ENCODE measurements around the gene TGFB1. TPM values are rescaled to one million over a fixed set of nuclear protein-coding genes. Genes with fewer than 3 reads are reported as not detected.

The TGFB1 gene
- 108 to 165 TPM (median 162 TPM) in 5 replicates for total RNA-seq (2022; extraction: Qiagen RNA extraction)

GRCh38 chr19:41353466-41354342 lies at the start of gene TGFB1:
TGFB1 (minus strand) TSS chr19:41353922; CDS start chr19:41353044, 878 bp downstream.

GRCh38 chr19:41397086-41398049 lies 43.6 kb upstream of the TGFB1 start, which contains the start of the genes BCKDHA and EXOSC5:
BCKDHA (plus strand) TSS chr19:41397818; CDS start chr19:41397828, 10 bp downstream.
EXOSC5 (minus strand) TSS chr19:41397359; CDS start chr19:41397328, 31 bp downstream.

GRCh38 chr19:41376241-41376997 lies 22.7 kb upstream of the TGFB1 start, which contains the start of gene TMEM91:
TMEM91 (plus strand) TSS chr19:41376533; CDS start chr19:41378310, 1,777 bp downstream.

DNA sequence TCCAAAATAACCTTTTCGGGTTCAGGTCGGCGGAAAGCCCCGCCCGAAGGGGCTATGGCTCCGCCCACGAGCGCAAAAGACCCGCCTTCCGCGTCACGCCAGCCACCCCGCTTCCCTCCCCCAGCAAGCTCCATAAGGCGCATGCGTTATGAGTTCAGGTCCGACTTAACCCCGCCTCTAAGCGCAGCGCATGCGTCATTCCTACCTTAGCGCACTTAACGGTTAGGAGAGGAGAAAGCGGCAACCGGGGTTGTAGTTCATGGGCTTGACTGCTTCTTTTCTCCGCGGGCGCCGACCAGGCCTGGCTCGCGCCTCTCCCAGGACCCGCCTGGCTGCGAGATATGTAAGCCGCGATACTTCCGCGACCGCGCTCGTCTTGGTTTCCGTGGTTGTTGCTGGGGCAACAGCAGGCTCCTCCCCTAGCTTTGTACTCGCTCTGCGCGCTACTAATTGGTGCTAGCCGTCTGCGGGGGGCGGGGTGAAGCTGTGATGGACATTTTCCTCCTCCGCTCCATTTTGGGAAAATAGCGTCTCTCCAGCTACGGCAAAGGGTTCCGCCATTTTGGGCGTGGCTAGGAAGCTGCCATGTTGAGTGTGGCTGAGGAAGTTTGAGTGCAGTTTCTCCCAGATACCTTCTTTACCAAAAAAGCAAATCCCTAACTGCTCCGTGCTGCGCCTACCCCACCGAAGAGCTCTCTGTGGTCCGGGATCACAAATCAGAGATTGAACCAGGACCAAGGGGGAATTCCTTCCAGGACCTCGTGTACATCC lies 10.2 kb upstream of the TGFB1 start, which contains the start of gene B9D2:
Gene B9D2 (minus strand): TSS at position 397 of the 771 bp plus-strand sequence. CDS start 630 bp downstream, outside the sequence.

DNA sequence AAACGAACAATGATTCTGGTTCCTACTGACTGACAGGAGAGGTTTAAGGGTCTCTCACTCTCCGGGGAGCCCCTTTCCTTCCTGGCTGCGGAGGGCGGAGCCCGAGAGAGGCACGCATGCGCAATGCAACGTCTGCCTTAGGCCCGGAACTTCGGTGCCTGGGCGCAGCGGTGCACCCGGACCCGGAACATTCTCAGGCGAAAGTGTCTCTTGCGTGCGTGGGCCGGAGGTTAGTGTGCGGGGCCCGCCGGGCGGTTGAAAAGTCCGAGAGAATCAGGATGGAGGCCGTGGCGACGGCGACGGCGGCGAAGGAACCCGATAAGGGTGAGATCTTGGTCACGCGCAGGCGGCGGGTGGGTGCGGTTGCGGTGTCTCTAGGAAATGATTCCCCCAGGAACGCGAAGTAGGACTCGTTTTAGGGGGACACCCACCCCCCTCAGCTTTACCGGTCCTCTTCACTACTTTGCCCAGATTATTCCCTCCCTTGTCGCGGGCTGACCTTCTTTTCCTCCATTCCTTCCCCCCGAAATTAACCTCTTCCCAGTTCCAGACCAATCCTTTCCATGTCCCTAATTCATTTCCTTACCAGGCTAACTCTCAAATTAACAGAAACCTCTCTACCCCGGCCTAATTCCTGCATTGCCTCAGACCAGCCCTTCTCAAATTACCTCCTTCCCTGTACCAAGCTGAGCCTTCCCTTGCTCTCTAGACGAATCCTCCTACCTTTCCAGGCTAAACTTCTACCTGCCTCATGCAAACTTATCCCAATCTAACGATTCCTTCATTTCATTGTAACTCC lies 43.5 kb downstream of the TGFB1 start, which contains the start of gene CCDC97:
Gene CCDC97 (plus strand): TSS at position 140 of the 799 bp plus-strand sequence. CDS start 139 bp downstream, at position 279.

Other genes with a start within 250 kb of the TGFB1 start
- not detected in 5 replicates for gene CYP2F1, start 239.5 kb downstream of the TGFB1 start, total RNA-seq (2022; extraction: Qiagen RNA extraction)
- 16.1 to 27.3 TPM (median 23.6 TPM) in 5 replicates for gene CYP2S1, start 160.7 kb downstream of the TGFB1 start, total RNA-seq (2022; extraction: Qiagen RNA extraction)
- 86.6 to 117 TPM (median 114 TPM) in 5 replicates for gene AXL, start 134.7 kb downstream of the TGFB1 start, total RNA-seq (2022; extraction: Qiagen RNA extraction)
- 295 to 360 TPM (median 348 TPM) in 5 replicates for gene HNRNPUL1, start 89.5 kb downstream of the TGFB1 start, total RNA-seq (2022; extraction: Qiagen RNA extraction)
- 29.4 to 46.1 TPM (median 43.0 TPM) in 5 replicates for gene CCDC97, start 43.8 kb downstream of the TGFB1 start, total RNA-seq (2022; extraction: Qiagen RNA extraction)
- 23.3 to 27.5 TPM (median 25.3 TPM) in 5 replicates for gene B9D2, start 10.2 kb upstream of the TGFB1 start, total RNA-seq (2022; extraction: Qiagen RNA extraction)
- 2.8 to 6.3 TPM (median 5.0 TPM) in 5 replicates for gene TMEM91, start 22.6 kb upstream of the TGFB1 start, total RNA-seq (2022; extraction: Qiagen RNA extraction)
- 76.4 to 93.1 TPM (median 83.1 TPM) in 5 replicates for gene EXOSC5, start 43.4 kb upstream of the TGFB1 start, total RNA-seq (2022; extraction: Qiagen RNA extraction)
- 42.2 to 50.9 TPM (median 43.2 TPM) in 5 replicates for gene BCKDHA, start 43.9 kb upstream of the TGFB1 start, total RNA-seq (2022; extraction: Qiagen RNA extraction)
- 0.10 to 0.25 TPM (median 0.15 TPM) in 4 of 5 replicates, not detected in the other for gene B3GNT8, start 73.5 kb upstream of the TGFB1 start, total RNA-seq (2022; extraction: Qiagen RNA extraction)
- gene DMAC2, start 86.0 kb upstream of the TGFB1 start, total RNA-seq (2022; extraction: Qiagen RNA extraction) = 98.5 to 129 TPM (median 111 TPM) in 5 replicates
- gene ERICH4, start 89.2 kb upstream of the TGFB1 start, total RNA-seq (2022; extraction: Qiagen RNA extraction) = not detected in 5 replicates
- gene CEACAM21, start 222.2 kb upstream of the TGFB1 start, total RNA-seq (2022; extraction: Qiagen RNA extraction) = 0.15 TPM in 1 of 5 replicates, not detected in the others

Data from A549 treated with dexamethasone at 1 μM for 4 hours (cell line).